ENCODE results near the gene APBB2. TPM values are rescaled to one million over a fixed set of nuclear protein-coding genes. Genes with fewer than 3 reads are reported as not detected.

The APBB2 gene
- total and polyA plus RNA-seq, 2 of the 8 experiments (the other 6 are each of a cell fraction or from before 2014, with no cell fraction given), result 58.7 to 59.4 TPM

GRCh38 chr4:41216294-41217019 is 2.1 kb upstream of the APBB2 start (continued):
- TF ChIP-seq YY1 (IDR thresholded peaks at IDR 0.05; ENCODE audit: low read depth, low read length) (no peak), BCL11A (IDR thresholded peaks at IDR 0.05; ENCODE audit: low read depth in 2 of 2, low read length in 2 of 2) (no peak), BACH1 (IDR thresholded peaks at IDR 0.05; ENCODE audit: low read length) (no peak), CHD1 (IDR thresholded peaks at IDR 0.05; ENCODE audit: low read depth, low read length) (no peak), EP300 (IDR thresholded peaks at IDR 0.05; ENCODE audit: borderline replicate concordance in 1 of 2, low read depth in 2 of 2, low read length in 2 of 2) (no peak; a peak in 1 of 3 replicates), SRF (IDR thresholded peaks at IDR 0.05; ENCODE audit: low read depth, low read length) (no peak), TAF1 (IDR thresholded peaks at IDR 0.05; ENCODE audit: low read depth, low read length) (peak; percentile 87), ZNF274 (IDR thresholded peaks at IDR 0.05; ENCODE audit: borderline replicate concordance, extremely low read depth, low read length) (no peak), KDM1A (IDR thresholded peaks at IDR 0.05; ENCODE audit: borderline replicate concordance, low read length) (0 out of 2 replicates have a peak, but pooled peaks have one; percentile 13), USF2 (IDR thresholded peaks at IDR 0.05; ENCODE audit: low read length) (no peak), TCF12 (IDR thresholded peaks at IDR 0.05; ENCODE audit: low read depth, low read length) (0 out of 2 replicates have a peak, but pooled peaks have one; percentile 56), ASH2L (IDR thresholded peaks at IDR 0.05; ENCODE audit: low read length) (peak; percentile 96), TBP (IDR thresholded peaks at IDR 0.05; ENCODE audit: low read depth, low read length) (peak; percentile 74), SP4 (IDR thresholded peaks at IDR 0.05; ENCODE audit: low read length) (0 out of 2 replicates have a peak, but pooled peaks have one; percentile 46), GABPA (IDR thresholded peaks at IDR 0.05; ENCODE audit: borderline replicate concordance, insufficient read depth, low read length) (peak; percentile 82; the same call in 1 of the 2 replicates), POLR2AphosphoS5 (IDR thresholded peaks at IDR 0.05; ENCODE audit: low read depth, low read length) (peak; percentile 76), SIX5 (IDR thresholded peaks at IDR 0.05; ENCODE audit: low read depth, low read length) (no peak), JUN (IDR thresholded peaks at IDR 0.05; ENCODE audit: low read depth, low read length) (no peak), EGR1 (IDR thresholded peaks at IDR 0.05; ENCODE audit: borderline replicate concordance, low read depth, low read length) (peak; percentile 44; the same call in 1 of the 2 replicates)
- TF ChIP-seq, protein P1, sequence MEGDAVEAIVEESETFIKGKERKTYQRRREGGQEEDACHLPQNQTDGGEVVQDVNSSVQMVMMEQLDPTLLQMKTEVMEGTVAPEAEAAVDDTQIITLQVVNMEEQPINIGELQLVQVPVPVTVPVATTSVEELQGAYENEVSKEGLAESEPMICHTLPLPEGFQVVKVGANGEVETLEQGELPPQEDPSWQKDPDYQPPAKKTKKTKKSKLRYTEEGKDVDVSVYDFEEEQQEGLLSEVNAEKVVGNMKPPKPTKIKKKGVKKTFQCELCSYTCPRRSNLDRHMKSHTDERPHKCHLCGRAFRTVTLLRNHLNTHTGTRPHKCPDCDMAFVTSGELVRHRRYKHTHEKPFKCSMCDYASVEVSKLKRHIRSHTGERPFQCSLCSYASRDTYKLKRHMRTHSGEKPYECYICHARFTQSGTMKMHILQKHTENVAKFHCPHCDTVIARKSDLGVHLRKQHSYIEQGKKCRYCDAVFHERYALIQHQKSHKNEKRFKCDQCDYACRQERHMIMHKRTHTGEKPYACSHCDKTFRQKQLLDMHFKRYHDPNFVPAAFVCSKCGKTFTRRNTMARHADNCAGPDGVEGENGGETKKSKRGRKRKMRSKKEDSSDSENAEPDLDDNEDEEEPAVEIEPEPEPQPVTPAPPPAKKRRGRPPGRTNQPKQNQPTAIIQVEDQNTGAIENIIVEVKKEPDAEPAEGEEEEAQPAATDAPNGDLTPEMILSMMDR (IDR thresholded peaks at IDR 0.05; ENCODE audit: control extremely low read depth in 1 of 3, insufficient read depth in 1 of 3, low read depth in 1 of 3, low read length in 3 of 3), result no peak
- TF ChIP-seq, protein P2, sequence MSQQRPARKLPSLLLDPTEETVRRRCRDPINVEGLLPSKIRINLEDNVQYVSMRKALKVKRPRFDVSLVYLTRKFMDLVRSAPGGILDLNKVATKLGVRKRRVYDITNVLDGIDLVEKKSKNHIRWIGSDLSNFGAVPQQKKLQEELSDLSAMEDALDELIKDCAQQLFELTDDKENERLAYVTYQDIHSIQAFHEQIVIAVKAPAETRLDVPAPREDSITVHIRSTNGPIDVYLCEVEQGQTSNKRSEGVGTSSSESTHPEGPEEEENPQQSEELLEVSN (IDR thresholded peaks at IDR 0.05), result peak; percentile 44; the same call in 1 of the 2 replicates

All from H1 (cell line).